ENCODE data around the gene ASPG. TPM values are rescaled to one million over a fixed set of nuclear protein-coding genes. Genes with fewer than 3 reads are reported as not detected.

Gene ASPG
- total RNA-seq, 1 experiment from 2014 or later = not detected

DNA sequence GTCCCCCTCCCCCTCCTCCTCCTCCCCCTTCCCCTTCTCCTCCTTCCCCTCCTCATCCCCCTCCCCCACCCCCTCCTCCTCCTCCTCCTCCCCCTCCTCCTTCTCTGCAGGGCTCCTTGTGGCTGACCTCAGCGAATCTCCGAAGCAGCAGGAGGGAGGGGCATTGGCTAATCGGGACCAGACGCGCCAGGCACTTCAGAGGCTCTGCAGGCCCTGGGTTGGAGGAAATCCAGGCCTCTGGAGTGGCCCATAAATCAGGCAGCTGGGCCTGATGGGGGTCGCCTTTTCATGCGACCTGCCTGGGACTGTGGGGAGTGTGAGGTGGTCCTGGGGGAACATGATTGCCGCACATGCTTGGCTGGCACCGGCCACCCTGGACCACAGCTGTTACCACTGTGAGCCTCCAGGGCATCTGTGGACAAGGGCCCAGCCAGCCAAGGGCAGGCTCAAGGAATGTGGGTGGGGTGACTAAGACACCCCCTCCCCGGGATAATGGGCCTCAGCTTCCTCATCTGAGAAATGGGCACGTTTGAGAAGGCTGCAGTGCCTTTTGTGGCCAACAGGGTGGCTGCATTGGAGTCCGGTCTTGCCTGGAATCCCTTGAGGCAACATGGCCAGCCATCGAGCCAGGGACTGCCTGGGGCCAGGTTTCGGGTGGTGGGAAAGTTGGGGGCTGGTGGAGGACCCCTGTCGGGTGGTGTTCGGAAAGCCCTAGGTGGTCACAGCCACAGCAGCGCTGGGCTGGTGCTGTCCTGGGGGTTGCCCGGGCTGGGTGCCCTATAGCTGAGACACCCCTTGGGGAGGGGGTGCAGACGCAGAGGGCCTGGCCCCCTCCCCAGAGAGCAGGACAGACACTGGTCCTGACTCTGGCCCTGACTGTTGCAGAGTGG is 64.9 kb downstream of the ASPG start:
- TF ChIP-seq, protein P1, sequence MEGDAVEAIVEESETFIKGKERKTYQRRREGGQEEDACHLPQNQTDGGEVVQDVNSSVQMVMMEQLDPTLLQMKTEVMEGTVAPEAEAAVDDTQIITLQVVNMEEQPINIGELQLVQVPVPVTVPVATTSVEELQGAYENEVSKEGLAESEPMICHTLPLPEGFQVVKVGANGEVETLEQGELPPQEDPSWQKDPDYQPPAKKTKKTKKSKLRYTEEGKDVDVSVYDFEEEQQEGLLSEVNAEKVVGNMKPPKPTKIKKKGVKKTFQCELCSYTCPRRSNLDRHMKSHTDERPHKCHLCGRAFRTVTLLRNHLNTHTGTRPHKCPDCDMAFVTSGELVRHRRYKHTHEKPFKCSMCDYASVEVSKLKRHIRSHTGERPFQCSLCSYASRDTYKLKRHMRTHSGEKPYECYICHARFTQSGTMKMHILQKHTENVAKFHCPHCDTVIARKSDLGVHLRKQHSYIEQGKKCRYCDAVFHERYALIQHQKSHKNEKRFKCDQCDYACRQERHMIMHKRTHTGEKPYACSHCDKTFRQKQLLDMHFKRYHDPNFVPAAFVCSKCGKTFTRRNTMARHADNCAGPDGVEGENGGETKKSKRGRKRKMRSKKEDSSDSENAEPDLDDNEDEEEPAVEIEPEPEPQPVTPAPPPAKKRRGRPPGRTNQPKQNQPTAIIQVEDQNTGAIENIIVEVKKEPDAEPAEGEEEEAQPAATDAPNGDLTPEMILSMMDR (IDR thresholded peaks at IDR 0.05; ENCODE audit: unreplicated experiment) = no peak
- CTCF ChIA-PET = no interaction called here
- Mint-ChIP-seq H3K27ac (ENCODE audit: unreplicated experiment) (no peak overlapping the region), H3K36me3 (ENCODE audit: insufficient read depth, unreplicated experiment) (no peaks in the 10 kb centered on the region), H3K27me3 (ENCODE audit: unreplicated experiment) (peaks cover 48% of the 10 kb centered on the region), H3K4me3 (ENCODE audit: low read depth, unreplicated experiment) (no peak overlapping the region), H3K9me3 (ENCODE audit: low read depth, unreplicated experiment) (no peaks in the 10 kb centered on the region), H3K4me1 (ENCODE audit: low read depth, unreplicated experiment) (no peaks in the 10 kb centered on the region)
- DNase-seq = no peak
- BruUV-seq (replicated peaks) = no TSS peak
- intact Hi-C loops (cut with micrococcal nuclease; ENCODE audit: unreplicated experiment) = no loop called here

DNA sequence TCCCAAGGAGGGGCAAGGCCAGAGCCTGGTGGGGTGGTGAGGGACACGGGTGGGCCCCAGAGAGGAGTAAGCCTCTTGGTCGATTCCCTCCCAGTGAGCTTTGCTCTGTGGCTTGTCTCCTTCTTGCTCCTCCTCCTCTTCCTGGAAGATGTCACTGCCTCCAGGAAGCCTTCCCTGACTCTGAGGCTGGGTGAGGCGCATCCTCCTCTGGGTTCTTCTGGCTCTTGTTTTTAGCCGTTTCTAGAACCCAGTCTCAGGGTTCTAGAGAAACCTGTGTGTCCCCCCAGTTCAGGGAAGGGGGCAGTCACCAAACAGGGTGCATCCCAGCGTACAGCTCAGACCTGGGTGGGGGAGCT is 65.5 kb downstream of the ASPG start:
- TF ChIP-seq, protein P1 (IDR thresholded peaks at IDR 0.05; ENCODE audit: unreplicated experiment) = no peak
- Mint-ChIP-seq H3K4me1 (ENCODE audit: low read depth, unreplicated experiment) (no peaks in the 10 kb centered on the region), H3K36me3 (ENCODE audit: insufficient read depth, unreplicated experiment) (no peaks in the 10 kb centered on the region), H3K9me3 (ENCODE audit: low read depth, unreplicated experiment) (no peaks in the 10 kb centered on the region), H3K27ac (ENCODE audit: unreplicated experiment) (no peak overlapping the region), H3K4me3 (ENCODE audit: low read depth, unreplicated experiment) (no peak overlapping the region), H3K27me3 (ENCODE audit: unreplicated experiment) (peaks cover 48% of the 10 kb centered on the region)
- DNase-seq = no peak
- intact Hi-C loops (cut with micrococcal nuclease; ENCODE audit: unreplicated experiment) = no loop called here
- CTCF ChIA-PET = no interaction called here
- BruUV-seq (replicated peaks) = no TSS peak

DNA sequence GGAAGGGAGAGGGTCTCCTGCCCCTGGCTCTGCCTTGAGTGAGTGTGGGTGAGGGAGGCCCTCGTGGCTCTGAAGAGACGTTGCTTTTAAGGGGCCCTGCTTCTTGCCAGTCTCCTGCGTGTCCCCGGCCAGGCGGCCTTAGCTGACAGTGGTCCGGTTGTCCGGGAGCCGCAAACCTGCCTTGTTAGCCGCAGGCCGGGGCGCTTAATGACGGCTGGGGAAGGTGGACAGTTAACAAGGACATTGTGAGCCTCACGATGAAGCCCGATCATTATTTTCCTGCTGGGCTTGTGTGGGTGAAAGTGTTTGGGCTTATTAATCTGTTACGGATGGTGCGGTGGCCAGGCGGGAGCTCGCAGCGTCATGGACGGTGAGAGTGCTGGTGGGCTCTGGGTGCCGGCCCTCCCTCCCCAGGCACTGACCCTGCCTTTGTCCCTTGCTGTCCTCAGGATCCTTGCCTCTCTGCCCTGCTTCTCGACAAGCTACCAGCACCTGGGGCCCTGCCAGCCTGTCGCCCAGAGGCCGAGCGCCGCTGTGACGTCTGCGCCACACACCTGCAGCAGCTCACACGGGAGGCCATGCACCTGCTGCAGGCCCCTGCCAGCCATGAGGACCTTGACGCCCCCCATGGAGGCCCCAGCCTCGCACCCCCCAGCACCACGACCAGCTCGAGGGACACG is 66.2 kb downstream of the ASPG start:
- no TSS peak for BruUV-seq (replicated peaks)
- intact Hi-C loops (cut with micrococcal nuclease; ENCODE audit: unreplicated experiment) = no loop called here
- Mint-ChIP-seq H3K9me3 (ENCODE audit: low read depth, unreplicated experiment) (no peaks in the 10 kb centered on the region), H3K27me3 (ENCODE audit: unreplicated experiment) (peaks cover 41% of the 10 kb centered on the region), H3K36me3 (ENCODE audit: insufficient read depth, unreplicated experiment) (no peaks in the 10 kb centered on the region), H3K27ac (ENCODE audit: unreplicated experiment) (no peak overlapping the region), H3K4me1 (ENCODE audit: low read depth, unreplicated experiment) (no peaks in the 10 kb centered on the region), H3K4me3 (ENCODE audit: low read depth, unreplicated experiment) (no peak overlapping the region)
- TF ChIP-seq, protein P1 (IDR thresholded peaks at IDR 0.05; ENCODE audit: unreplicated experiment) = no peak
- no peak for DNase-seq
- CTCF ChIA-PET = interaction anchor here (0.6 kb wide), 1 partner anchor 213 kb away, joined by 5 read pairs; no protein-coding TSS in a partner anchor

DNA sequence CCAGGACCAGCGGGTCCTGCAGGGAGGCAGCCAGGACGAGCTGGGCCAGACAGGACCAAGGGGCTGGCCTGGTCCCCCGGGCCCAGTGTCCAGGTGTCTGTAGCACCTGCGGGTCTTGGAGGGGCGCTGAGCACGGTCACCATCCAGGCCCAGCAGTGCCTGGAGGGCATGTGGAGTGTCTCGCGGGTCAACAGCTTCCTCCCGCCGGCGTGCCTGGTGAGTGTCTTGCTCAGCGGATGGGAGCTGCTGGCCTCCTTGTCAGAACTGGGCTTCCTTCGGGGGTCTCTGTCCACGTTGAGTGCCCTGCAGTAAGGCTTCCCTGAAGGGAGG is 66.7 kb downstream of the ASPG start:
- DNase-seq = no peak
- Mint-ChIP-seq H3K36me3 (ENCODE audit: insufficient read depth, unreplicated experiment) (no peaks in the 10 kb centered on the region), H3K27ac (ENCODE audit: unreplicated experiment) (no peak overlapping the region), H3K9me3 (ENCODE audit: low read depth, unreplicated experiment) (no peaks in the 10 kb centered on the region), H3K4me1 (ENCODE audit: low read depth, unreplicated experiment) (no peaks in the 10 kb centered on the region), H3K4me3 (ENCODE audit: low read depth, unreplicated experiment) (no peak overlapping the region), H3K27me3 (ENCODE audit: unreplicated experiment) (peaks cover 36% of the 10 kb centered on the region)
- BruUV-seq (replicated peaks) = no TSS peak
- intact Hi-C loops (cut with micrococcal nuclease; ENCODE audit: unreplicated experiment) = no loop called here
- TF ChIP-seq, protein P1 (IDR thresholded peaks at IDR 0.05; ENCODE audit: unreplicated experiment) = no peak
- CTCF ChIA-PET = interaction anchor here (0.6 kb wide), 1 partner anchor 213 kb away, joined by 5 read pairs; no protein-coding TSS in a partner anchor

Data from Calu3 (cell line).